ENCODE data around the gene GRM7. TPM values are rescaled to one million over a fixed set of nuclear protein-coding genes. Genes with fewer than 3 reads are reported as not detected.

GRM7 gene
- polyA plus RNA-seq, 3 donors = 0.05 to 0.10 TPM; not detected in 1

DNA sequence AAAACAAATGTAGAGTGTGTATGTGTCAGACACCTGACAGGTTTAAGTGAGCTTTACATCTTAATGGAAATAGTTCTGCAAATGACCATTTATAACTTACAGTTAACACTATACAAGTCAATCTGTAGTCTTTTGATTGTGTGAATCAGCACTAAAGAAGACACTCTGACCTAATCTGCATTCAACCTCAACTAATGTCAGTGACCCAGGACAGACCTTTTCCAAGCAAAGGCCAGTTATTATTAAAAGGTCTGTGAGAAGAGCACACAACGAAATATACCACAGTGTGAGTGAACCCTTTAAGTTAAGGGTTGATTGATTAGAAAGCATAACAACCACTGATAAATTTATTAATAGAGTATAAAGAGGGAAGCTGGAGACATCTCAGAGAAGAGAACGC lies 878.8 kb downstream of the GRM7 start:
- WGBS, 3 donors = 69 to 93% (median 89%) methylated on average over 2 of the region's 2 CpGs
- H3K27ac ChIP-seq (ENCODE audit: low read depth, low read length) = no peak overlapping the region

- H3K27ac ChIP-seq (ENCODE audit: low read depth, low read length) = no peak overlapping the region
- WGBS, 3 donors = 80 to 88% (median 86%) methylated on average over 12 of the region's 12 CpGs
Measured at GRCh38 chr3:7740458-7740857, 879.5 kb downstream of the GRM7 start.

DNA sequence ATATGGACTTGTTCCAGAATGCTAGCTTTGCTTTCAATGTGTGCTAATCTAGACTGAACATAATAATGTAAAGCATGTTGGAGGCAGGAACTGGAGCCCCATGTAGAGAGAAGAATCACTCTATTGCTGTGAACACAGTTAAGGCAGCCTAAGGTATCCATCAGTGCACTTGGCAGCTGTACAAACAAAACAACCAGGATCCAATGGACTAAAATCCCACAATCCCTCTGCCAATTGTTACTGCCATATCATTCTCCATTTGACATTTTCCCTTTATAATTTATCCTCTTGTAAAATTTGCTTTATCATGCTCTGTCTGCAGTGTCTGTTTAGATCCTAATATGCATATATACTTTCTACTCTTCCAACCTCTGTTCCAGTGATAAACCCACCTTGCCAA lies 883.9 kb downstream of the GRM7 start:
- H3K27ac ChIP-seq (ENCODE audit: low read depth, low read length) = no peak overlapping the region

- 39 to 89% (median 89%) methylated on average over 1 of the region's 1 CpG for WGBS, 3 donors
- no peak overlapping the region for H3K27ac ChIP-seq (ENCODE audit: low read depth, low read length)
Measured at GRCh38 chr3:7745711-7746110, 884.8 kb downstream of the GRM7 start.

DNA sequence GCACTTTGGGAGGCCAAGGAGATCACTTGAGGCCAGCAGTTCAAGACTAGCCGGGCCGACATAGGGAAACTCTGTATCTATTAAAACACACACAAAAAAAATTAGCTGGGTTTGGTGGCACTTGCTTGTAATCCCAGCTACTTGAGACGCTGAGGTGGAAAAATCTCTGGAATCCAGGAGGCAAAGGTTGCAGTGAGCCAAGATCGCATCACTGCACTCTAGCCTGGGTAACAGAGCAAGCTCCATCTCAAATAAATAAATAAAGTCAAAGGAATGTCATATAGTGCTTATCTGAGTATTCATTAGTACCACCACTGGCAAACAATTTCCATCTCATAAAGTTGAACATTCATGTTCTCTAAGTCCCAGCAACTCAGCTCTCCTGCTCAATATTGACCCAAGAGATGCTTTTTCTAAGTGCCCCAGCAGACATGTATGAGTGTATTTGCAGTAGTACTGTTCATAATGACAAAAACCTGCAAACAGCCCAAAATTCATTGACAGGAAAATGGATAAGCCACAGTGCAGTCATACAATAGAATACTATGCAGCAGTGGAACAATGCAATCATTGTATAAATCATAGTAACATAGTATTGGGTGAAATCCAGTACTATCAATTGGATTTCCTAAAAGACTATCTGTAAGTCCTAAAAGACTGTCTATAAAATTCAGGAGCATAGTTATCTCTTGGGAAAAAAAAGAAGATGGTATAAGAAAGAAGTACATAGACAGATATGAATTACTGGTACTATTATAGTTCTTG lies 889.2 kb downstream of the GRM7 start:
- H3K27ac ChIP-seq (ENCODE audit: low read depth, low read length) = no peak overlapping the region
- WGBS, 3 donors = 58 to 91% (median 87%) methylated on average over 4 of the region's 4 CpGs

DNA sequence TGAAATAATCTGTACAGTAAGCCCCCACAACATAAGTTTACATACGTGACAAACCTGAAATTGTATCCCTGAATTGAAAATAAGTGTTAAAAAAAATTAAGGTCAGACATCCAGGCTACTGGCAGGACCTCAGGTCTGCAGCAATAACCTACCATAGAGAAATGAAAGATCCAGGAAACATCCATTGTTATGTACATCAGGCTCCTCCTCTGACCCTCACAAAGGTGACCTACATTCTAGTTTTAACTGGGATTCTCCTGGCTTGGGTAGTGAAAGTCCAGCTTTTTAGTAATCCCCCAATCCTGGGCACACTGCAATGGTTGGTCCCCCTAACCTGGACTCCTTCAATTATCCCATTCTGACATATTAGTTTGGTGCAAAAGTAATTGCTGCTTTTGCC lies 891.1 kb downstream of the GRM7 start:
- 59 to 97% (median 83%) methylated on average over 1 of the region's 1 CpG for whole genome bisulfite sequencing, 3 donors

GRCh38 chr3:7754653-7755441 lies 893.9 kb downstream of the GRM7 start:
- 66 to 74% (median 67%) methylated on average over 4 of the region's 4 CpGs for WGBS, 3 donors

More for the DNA sequence above, 891.1 kb downstream of the GRM7 start:
- H3K27ac ChIP-seq (ENCODE audit: low read depth, low read length) = no peak overlapping the region

DNA sequence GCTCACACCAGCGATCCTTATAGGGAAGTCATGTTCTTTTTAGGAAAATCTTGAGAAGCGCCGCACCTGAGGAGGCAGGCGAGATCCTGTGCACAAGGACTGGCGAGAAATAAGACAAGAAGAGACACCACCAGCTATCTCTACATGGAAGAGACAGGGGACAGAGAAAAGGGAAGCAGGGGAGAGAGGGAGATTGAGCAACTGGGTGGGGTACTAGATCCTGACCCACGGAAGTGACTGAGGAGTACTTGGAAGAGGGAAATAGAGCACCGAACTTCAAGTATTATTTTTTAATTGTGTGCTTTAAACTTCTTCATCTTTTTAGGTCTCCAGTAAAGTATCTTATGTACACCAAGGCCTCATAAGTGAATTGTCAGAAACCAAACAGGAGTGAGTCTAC lies 898.7 kb downstream of the GRM7 start:
- WGBS, 3 donors = 83 to 89% (median 83%) methylated on average over 7 of the region's 7 CpGs
- no peak overlapping the region for H3K27ac ChIP-seq (ENCODE audit: low read depth, low read length)

More at GRCh38 chr3:7754653-7755441, 893.9 kb downstream of the GRM7 start:
- H3K27ac ChIP-seq (ENCODE audit: low read depth, low read length) = no peak overlapping the region

- H3K27ac ChIP-seq (ENCODE audit: low read depth, low read length) = no peak overlapping the region
Measured at GRCh38 chr3:7760718-7761117, 899.8 kb downstream of the GRM7 start.

GRCh38 chr3:7764115-7764514 lies 903.2 kb downstream of the GRM7 start:
- WGBS, 3 donors = 80 to 94% (median 86%) methylated on average over 2 of the region's 2 CpGs
- no peak overlapping the region for H3K27ac ChIP-seq (ENCODE audit: low read depth, low read length)

GRCh38 chr3:7766530-7766929 lies 905.6 kb downstream of the GRM7 start:
- WGBS, 3 donors = 74 to 83% (median 79%) methylated on average over 4 of the region's 4 CpGs
- no peak overlapping the region for H3K27ac ChIP-seq (ENCODE audit: low read depth, low read length)

DNA sequence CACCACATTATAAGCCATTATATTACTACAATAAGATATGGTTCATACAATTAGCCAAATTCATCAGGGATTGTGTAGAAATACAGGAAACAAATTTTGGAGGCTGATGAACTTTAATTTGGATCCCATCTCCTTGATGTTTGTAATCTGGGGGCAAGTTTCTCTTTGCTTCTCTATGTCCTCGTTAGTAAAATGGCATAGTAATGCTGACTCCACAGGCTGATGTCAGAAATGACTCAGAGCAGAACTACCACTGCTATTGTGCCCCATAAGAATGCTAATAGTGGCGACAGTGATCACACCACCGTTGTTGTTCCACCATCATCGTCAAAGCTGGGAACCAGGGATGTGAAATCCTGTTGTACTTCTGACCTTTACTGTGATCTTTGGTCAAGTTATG lies 918.4 kb downstream of the GRM7 start:
- WGBS, 3 donors = 79 to 85% (median 80%) methylated on average over 4 of the region's 4 CpGs
- H3K27ac ChIP-seq (ENCODE audit: low read depth, low read length) = no peak overlapping the region

DNA sequence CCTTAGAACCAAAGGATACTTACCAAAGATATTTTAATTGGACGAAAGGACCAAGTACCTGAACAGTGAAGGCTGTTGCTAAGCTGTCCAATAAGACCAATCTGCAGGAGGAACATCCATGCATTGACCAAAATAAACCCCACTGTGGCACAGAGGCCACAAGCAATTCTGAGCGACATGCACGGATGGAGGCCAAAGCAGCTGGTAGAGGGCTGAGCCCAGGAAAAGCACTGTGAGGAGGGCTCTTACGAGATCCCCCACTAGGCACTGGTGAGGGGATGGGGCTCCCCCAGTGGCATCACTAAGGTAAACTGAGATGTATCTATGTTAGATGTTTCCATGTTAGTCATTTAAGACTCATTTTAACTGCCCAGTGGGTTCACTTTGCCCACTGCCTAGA lies 920.5 kb downstream of the GRM7 start:
- 73 to 91% (median 90%) methylated on average over 4 of the region's 4 CpGs for WGBS, 3 donors
- H3K27ac ChIP-seq (ENCODE audit: low read depth, low read length) = no peak overlapping the region

DNA sequence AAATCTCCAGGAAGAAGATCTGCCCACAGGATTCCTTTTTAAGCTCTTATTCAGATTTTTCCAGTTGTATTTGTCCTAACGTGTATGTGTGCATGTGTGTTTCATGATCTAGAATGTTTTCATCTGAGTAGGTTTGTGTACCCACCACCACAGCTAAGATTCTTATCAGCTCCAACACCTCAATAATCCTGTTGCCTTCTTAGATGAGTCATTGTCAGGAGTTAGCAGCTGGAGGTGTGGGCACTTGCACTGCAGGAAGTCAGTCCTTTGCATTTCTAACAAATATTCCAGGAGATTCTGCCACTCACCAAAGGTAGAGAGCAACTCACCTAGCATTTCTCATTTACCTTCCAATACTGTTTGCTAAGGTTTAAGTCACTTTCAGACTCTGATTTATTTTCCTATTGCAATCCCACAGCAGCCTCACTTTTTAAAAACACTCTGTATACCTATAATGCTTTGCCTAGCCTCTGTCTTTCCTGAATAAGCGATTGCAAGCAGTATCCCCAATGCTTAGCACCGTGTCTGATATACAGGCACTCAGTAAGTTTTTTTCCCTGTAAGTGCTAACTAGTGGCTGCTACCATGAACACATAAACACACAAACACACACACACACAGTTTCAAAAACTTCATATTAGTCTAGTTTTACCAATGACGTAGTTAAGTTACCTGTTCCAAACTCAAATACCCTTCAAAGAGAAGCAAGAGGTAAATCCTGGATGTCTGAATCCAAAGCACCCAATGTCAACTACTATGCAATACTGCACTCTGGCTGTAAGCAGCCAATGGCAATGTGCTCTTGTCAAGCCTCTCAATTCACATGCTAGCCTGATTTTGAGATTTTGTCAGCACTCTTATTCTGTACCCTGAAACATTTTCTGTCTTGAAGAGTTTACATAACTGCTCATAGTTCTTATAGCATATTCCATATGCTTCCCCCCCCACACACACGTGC lies 927.2 kb downstream of the GRM7 start:
- H3K27ac ChIP-seq (ENCODE audit: low read depth, low read length) = no peak overlapping the region
- 42 to 76% (median 70%) methylated on average over 5 of the region's 5 CpGs for WGBS, 3 donors

DNA sequence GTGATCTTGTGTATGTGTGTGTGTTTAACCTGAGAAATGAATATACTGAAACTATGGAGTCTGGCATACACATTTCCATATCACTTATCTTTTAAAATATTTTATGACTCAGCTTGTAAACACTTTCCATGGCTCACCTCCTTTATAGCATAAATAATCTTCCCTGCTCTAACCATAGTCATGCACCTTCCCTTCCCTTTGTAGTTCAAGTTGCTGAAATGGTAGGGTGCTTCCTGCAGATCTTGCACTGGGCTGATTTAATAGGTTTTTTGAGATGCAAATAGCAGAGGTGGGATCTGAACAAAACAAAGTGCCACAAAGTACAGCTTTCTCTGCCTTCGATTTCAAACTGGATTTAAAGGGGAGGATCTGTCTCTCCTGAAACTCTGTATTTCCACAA lies 928.0 kb downstream of the GRM7 start:
- H3K27ac ChIP-seq (ENCODE audit: low read depth, low read length) = no peak overlapping the region
- WGBS, 3 donors = 27 to 71% (median 66%) methylated on average over 1 of the region's 1 CpG

DNA sequence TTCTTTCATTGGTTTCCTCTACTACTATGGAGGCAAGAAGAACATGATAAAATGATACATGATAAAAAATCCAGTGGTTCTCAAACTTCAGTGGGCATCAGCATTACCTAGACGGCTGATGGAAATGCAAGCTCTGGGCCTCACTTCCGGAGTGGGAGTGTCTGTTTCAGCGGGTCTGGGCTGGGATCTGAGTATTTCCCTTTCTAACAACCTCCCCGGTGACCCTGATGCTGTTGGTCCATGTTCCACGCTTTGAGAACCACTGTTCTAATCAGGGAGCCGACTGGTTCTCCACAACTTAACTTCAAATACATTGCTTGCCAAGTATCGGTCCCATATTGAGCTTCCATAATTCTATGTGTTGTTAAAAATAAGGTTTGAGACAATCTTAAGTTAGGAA lies 928.4 kb downstream of the GRM7 start:
- no peak overlapping the region for H3K27ac ChIP-seq (ENCODE audit: low read depth, low read length)
- WGBS, 3 donors = 65 to 76% (median 69%) methylated on average over 7 of the region's 7 CpGs

DNA sequence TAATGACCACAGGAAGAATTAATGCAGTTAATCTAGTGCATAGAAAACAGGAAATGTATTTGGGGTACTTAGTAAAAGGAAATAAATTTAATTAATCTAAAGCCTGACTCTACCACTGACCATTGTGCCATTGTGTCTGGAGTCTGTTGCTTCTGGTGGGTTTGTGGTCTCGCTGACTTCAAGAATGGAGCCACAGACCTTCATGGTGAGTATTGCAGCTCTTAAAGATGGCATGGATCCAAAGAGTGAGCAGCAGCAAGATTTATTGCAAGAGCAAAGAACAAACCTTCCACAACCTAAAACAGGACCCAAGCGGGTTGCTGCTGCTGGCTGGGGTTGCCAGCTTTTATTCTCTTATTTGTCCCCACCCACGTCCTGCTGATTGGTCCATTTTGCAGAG lies 929.2 kb downstream of the GRM7 start:
- WGBS, 3 donors = 65 to 80% (median 75%) methylated on average over 3 of the region's 3 CpGs
- H3K27ac ChIP-seq (ENCODE audit: low read depth, low read length) = no peak overlapping the region

Data from adipose tissue (tissue), 3 donors.